Breast epithelium (tissue), 3 donors: ENCODE results near the gene RXRG.

Source experiments
- POLR2A ChIP-seq: fragments of 450-650 bp; IDR thresholded peaks from one replicate; pipeline ENCODE4 v1.6.1; 2016; ENCODE audit warnings: antibody characterized with exemption, mild to moderate bottlenecking, moderate library complexity
- POLR2AphosphoS5 ChIP-seq, 3 donors: sonication (generic); formaldehyde crosslinking; IDR thresholded peaks; one replicate each; pipeline ENCODE4 v1.6.1; 2017; ENCODE audit warnings: antibody characterized with exemption in 3 of 3
- TF ChIP-seq, protein P1 (sequence below), 3 donors: fragments of 450-650 bp; IDR thresholded peaks; one replicate each; pipeline ENCODE4 v1.5.1; 2016 to 2017; ENCODE audit warnings: antibody characterized with exemption in 3 of 3, mild to moderate bottlenecking in 3 of 3, moderate library complexity in 3 of 3

DNA sequence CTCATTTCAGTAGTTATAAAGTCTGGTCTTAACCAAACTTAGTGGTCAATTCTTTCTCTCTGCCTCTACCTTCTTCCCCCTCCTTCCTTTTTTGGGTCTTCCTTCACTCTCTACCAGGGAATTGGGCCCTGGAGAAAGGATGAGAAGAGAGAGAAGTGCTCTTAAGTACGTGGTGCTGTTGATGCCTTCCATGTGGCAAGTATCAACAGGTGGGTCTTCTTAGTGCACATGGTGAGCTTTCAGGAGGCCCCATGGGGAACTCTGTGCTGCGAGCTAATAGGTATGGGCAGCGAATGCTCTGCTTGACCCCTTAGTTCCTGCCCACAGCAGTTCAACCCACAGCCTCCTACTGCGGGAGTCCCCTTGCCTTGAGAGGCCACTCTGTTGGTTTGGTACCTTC is 49.0 kb downstream of the RXRG start:
- TF ChIP-seq, protein P1, sequence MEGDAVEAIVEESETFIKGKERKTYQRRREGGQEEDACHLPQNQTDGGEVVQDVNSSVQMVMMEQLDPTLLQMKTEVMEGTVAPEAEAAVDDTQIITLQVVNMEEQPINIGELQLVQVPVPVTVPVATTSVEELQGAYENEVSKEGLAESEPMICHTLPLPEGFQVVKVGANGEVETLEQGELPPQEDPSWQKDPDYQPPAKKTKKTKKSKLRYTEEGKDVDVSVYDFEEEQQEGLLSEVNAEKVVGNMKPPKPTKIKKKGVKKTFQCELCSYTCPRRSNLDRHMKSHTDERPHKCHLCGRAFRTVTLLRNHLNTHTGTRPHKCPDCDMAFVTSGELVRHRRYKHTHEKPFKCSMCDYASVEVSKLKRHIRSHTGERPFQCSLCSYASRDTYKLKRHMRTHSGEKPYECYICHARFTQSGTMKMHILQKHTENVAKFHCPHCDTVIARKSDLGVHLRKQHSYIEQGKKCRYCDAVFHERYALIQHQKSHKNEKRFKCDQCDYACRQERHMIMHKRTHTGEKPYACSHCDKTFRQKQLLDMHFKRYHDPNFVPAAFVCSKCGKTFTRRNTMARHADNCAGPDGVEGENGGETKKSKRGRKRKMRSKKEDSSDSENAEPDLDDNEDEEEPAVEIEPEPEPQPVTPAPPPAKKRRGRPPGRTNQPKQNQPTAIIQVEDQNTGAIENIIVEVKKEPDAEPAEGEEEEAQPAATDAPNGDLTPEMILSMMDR (IDR thresholded peaks at IDR 0.05) = no peak
- TF ChIP-seq POLR2AphosphoS5 (IDR thresholded peaks at IDR 0.05) (no peak), POLR2A (no peak)
